Adrenal gland (tissue), 5 donors: Measurements from ENCODE around the gene RAPH1.

ENCODE experiments used
- POLR2A ChIP-seq, 2 donors: fragments of 450-650 bp; IDR thresholded peaks; one replicate each; pipeline ENCODE4 v1.6.1; 2017; ENCODE audit warnings: antibody characterized with exemption in 2 of 2, mild to moderate bottlenecking in 2 of 2, moderate library complexity in 1 of 2
- TF ChIP-seq, protein P1 (sequence below), 6 experiments: fragments of 450-650 bp in 4 of 6; fragments of 200-600 bp in 2 of 6; sonication (generic) in 1 of 6; IDR thresholded peaks; 1 replicate in 5 of 6; 2 replicates in 1 of 6; pipeline versions ENCODE4 v1.5.1 to v1.8.0; 2016 to 2021; ENCODE audit warnings: antibody characterized with exemption in 6 of 6, mild to moderate bottlenecking in 2 of 6, moderate library complexity in 1 of 6
- donor health status: DM: no; HTN: no; CAD: no.

DNA sequence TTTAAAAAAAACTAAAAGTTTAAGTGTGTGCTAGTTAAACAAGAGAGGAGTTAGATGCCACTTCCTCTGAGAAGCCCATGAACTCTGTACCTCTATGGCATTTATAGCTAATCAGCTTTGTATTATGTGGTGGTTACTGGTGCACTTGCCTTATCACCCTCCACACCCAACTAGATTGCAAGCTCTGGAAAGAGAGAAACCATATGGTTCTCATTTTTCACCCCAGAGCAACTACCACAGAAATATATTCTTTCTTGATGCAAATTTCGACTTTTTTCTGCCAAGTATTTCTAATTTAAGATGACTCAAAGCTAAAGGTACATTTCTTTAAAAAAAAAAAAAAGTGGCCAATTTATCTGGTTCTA, 24.2 kb downstream of the RAPH1 start:
- TF ChIP-seq, protein P1, sequence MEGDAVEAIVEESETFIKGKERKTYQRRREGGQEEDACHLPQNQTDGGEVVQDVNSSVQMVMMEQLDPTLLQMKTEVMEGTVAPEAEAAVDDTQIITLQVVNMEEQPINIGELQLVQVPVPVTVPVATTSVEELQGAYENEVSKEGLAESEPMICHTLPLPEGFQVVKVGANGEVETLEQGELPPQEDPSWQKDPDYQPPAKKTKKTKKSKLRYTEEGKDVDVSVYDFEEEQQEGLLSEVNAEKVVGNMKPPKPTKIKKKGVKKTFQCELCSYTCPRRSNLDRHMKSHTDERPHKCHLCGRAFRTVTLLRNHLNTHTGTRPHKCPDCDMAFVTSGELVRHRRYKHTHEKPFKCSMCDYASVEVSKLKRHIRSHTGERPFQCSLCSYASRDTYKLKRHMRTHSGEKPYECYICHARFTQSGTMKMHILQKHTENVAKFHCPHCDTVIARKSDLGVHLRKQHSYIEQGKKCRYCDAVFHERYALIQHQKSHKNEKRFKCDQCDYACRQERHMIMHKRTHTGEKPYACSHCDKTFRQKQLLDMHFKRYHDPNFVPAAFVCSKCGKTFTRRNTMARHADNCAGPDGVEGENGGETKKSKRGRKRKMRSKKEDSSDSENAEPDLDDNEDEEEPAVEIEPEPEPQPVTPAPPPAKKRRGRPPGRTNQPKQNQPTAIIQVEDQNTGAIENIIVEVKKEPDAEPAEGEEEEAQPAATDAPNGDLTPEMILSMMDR (IDR thresholded peaks at IDR 0.05): no peak
- no peak for TF ChIP-seq POLR2A (IDR thresholded peaks at IDR 0.05)
